IMR-90 (cell line): ENCODE measurements around the gene SEPTIN10. TPM values are rescaled to one million over a fixed set of nuclear protein-coding genes. Genes with fewer than 3 reads are reported as not detected.

ENCODE experiments used
- ATAC-seq: fragments of 200-7000 bp; cut with Tn5 transposase; 2 replicates; pipeline ENCODE4 v1.9.1; 2020; ENCODE audit warnings: low read depth, mild to moderate bottlenecking, moderate library complexity
- BruUV-seq: library from RNA; stranded (reverse); fragments of 400-500 nt; replicated peaks from 2 replicates; lab custom pipeline; 2021; lab: Mats Ljungman, UMichigan
- CTCF ChIA-PET: fragments of 300-600 bp; formaldehyde crosslinking; extraction: SDS; loops from one replicate; lab custom pipeline; 2021; ENCODE audit warnings: antibody characterized with exemption; lab: Yijun Ruan, JAX
- POLR2A ChIA-PET: fragments of 300-600 bp; sonication (Branson Sonifier 250); formaldehyde crosslinking; loops from one replicate; lab custom pipeline; 2022; ENCODE audit warnings: antibody characterized with exemption; ENCODE audit not compliant: unreplicated experiment; lab: Charles Lee
- DNase-seq: peaks from one replicate; pipeline ENCODE4 v3.0.0; 2013
- H2AFZ ChIP-seq: replicated peaks from 2 replicates; pipeline ENCODE3; 2013; ENCODE audit warnings: low read length, mild to moderate bottlenecking; ENCODE audit not compliant: poor library complexity
- H2AK5ac ChIP-seq: 2 replicates; pipeline ENCODE4 v1.6.1; 2013; ENCODE audit warnings: low read depth, low read length, inconsistent platforms
- H2AK9ac ChIP-seq: replicated peaks from 2 replicates; pipeline ENCODE3; 2013; ENCODE audit warnings: mild to moderate bottlenecking, low read depth, low read length, moderate library complexity; ENCODE audit not compliant: poor library complexity
- H2BK120ac ChIP-seq: 2 replicates; pipeline ENCODE4 v1.6.1; 2013; ENCODE audit warnings: low read depth, low read length, inconsistent platforms
- H2BK15ac ChIP-seq: 3 replicates; pipeline ENCODE4 v1.6.1; 2013; ENCODE audit warnings: low read depth, low read length, inconsistent platforms
- H2BK20ac ChIP-seq: 2 replicates; pipeline ENCODE4 v1.6.1; 2013; ENCODE audit warnings: low read depth, mild to moderate bottlenecking, inconsistent platforms, low read length, moderate library complexity
- H2BK5ac ChIP-seq: 2 replicates; pipeline ENCODE4 v1.6.1; 2013; ENCODE audit warnings: mild to moderate bottlenecking, low read depth, low read length, inconsistent platforms; ENCODE audit not compliant: poor library complexity, severe bottlenecking
- H3K14ac ChIP-seq: replicated peaks from 2 replicates; pipeline ENCODE4 v1.6.1; 2013; ENCODE audit warnings: low read depth, low read length, inconsistent platforms
- H3K18ac ChIP-seq: 2 replicates; pipeline ENCODE4 v1.6.1; 2013; ENCODE audit warnings: low read depth, low read length, control low read depth
- H3K23ac ChIP-seq: 2 replicates; pipeline ENCODE4 v1.6.1; 2013; ENCODE audit warnings: low read depth, low read length, inconsistent platforms
- H3K27ac ChIP-seq: 2 replicates; pipeline ENCODE4 v1.5.1; 2013; ENCODE audit warnings: mild to moderate bottlenecking, control low read depth, low read length; ENCODE audit not compliant: insufficient read depth
- H3K27me3 ChIP-seq: 2 replicates; pipeline ENCODE4 v1.6.1; 2013; ENCODE audit warnings: low read length; ENCODE audit not compliant: control insufficient read depth, insufficient read depth
- H3K36me3 ChIP-seq: 2 replicates; pipeline ENCODE4 v1.6.1; 2013; ENCODE audit warnings: low read length, mixed read lengths; ENCODE audit not compliant: control insufficient read depth, insufficient read depth
- H3K4ac ChIP-seq: 2 replicates; pipeline ENCODE4 v1.6.1; 2013; ENCODE audit warnings: low read depth, low read length, inconsistent platforms
- H3K4me1 ChIP-seq: 2 replicates; pipeline ENCODE4 v1.6.1; 2013; ENCODE audit warnings: low read length, mixed read lengths; ENCODE audit not compliant: control insufficient read depth, insufficient read depth
- H3K4me2 ChIP-seq: 2 replicates; pipeline ENCODE4 v1.6.1; 2013; ENCODE audit warnings: low read depth, mild to moderate bottlenecking, control low read depth, low read length, moderate library complexity
- H3K4me3 ChIP-seq: 2 replicates; pipeline ENCODE4 v1.5.1; 2013; ENCODE audit warnings: low read depth, mild to moderate bottlenecking, control low read depth, low read length, moderate library complexity; ENCODE audit not compliant: insufficient read depth
- H3K56ac ChIP-seq: 2 replicates; pipeline ENCODE4 v1.6.1; 2013; ENCODE audit warnings: low read length, inconsistent platforms; ENCODE audit not compliant: insufficient read depth; ENCODE audit errors: extremely low read depth
- H3K79me1 ChIP-seq, 2 experiments: 2 replicates each; pipeline ENCODE4 v1.6.1; 2013; ENCODE audit warnings: low read length in 2 of 2, inconsistent platforms in 1 of 2, low read depth in 1 of 2
- H3K9ac ChIP-seq: 2 replicates; pipeline ENCODE4 v1.6.1; 2013; ENCODE audit warnings: low read depth, low read length, control low read depth
- H3K9me1 ChIP-seq: 2 replicates; pipeline ENCODE4 v1.6.1; 2013; ENCODE audit warnings: low read length, inconsistent platforms; ENCODE audit not compliant: insufficient read depth
- H3K9me3 ChIP-seq: 2 replicates; pipeline ENCODE4 v1.6.1; 2013; ENCODE audit warnings: low read length; ENCODE audit not compliant: control insufficient read depth, insufficient read depth
- H4K20me1 ChIP-seq: 2 replicates; pipeline ENCODE4 v1.6.1; 2013; ENCODE audit warnings: low read length, inconsistent platforms; ENCODE audit not compliant: insufficient read depth
- H4K5ac ChIP-seq: 2 replicates; pipeline ENCODE4 v1.6.1; 2013; ENCODE audit warnings: mild to moderate bottlenecking, low read depth, low read length, control low read depth
- H4K8ac ChIP-seq, 2 experiments: 2 replicates each; pipeline ENCODE4 v1.6.1; 2013; ENCODE audit warnings: low read depth in 2 of 2, low read length in 2 of 2, control low read depth in 1 of 2, inconsistent platforms in 1 of 2
- H4K91ac ChIP-seq: 2 replicates; pipeline ENCODE4 v1.6.1; 2013; ENCODE audit warnings: low read depth, low read length, inconsistent platforms; ENCODE audit not compliant: insufficient read depth
- BHLHE40 ChIP-seq: fragments of 150-350 bp; IDR thresholded peaks from 2 replicates; pipeline ENCODE4 v1.6.1; 2016; ENCODE audit warnings: mild to moderate bottlenecking, low read depth, low read length
- CHD1 ChIP-seq: IDR thresholded peaks from 2 replicates; pipeline ENCODE4 v1.6.1; 2012; ENCODE audit warnings: low read depth, low read length, improper control_type of control experiment
- MAZ ChIP-seq: IDR thresholded peaks from 2 replicates; pipeline ENCODE4 v1.6.1; 2012; ENCODE audit warnings: low read depth, mild to moderate bottlenecking, low read length, improper control_type of control experiment, moderate library complexity, borderline replicate concordance
- NFE2L2 ChIP-seq: fragments of 150-350 bp; IDR thresholded peaks from 2 replicates; pipeline ENCODE4 v1.6.1; 2016; ENCODE audit warnings: low read depth, mild to moderate bottlenecking, low read length
- POLR2A ChIP-seq: IDR thresholded peaks from 2 replicates; pipeline ENCODE4 v1.6.1; 2012; ENCODE audit warnings: mild to moderate bottlenecking, low read depth, low read length
- RAD21 ChIP-seq: IDR thresholded peaks from 2 replicates; pipeline ENCODE4 v1.6.1; 2012; ENCODE audit warnings: low read length, improper control_type of control experiment
- RCOR1 ChIP-seq: IDR thresholded peaks from 2 replicates; pipeline ENCODE4 v1.6.1; 2012; ENCODE audit warnings: mild to moderate bottlenecking, low read length, improper control_type of control experiment; ENCODE audit not compliant: insufficient replicate concordance
- SMC3 ChIP-seq: fragments of 150-350 bp; IDR thresholded peaks from 2 replicates; pipeline ENCODE4 v1.6.1; 2016; ENCODE audit warnings: low read depth, mild to moderate bottlenecking, antibody characterized with exemption, low read length, moderate library complexity
- WGBS, 2 experiments: methylation state at CpG; one replicate each; pipeline versions ENCODE4 v1.1.5 to v1.1.7; 2013; ENCODE audit warnings: missing lambda C conversion rate in 2 of 2; ENCODE audit not compliant: insufficient read length in 1 of 2; ENCODE audit errors: extremely low coverage in 2 of 2; 5-methylcytosine and 5-hydroxymethylcytosine counted together
- dilution Hi-C: fragments of 300-500 bp; cut with HindIII; formaldehyde crosslinking; loops from one replicate; pipeline ENCODE4 v1.14.3; 2018; ENCODE audit warnings: low sequenced_read_pairs; ENCODE audit not compliant: unreplicated experiment
- in situ Hi-C: fragments of 300-500 bp; cut with MboI; formaldehyde crosslinking; loops from 3 replicates; pipeline ENCODE4 v1.14.3; 2019; ENCODE audit warnings: low sequenced_read_pairs, inconsistent platforms, mixed read lengths
- intact Hi-C: fragments of 100-400 bp; cut with micrococcal nuclease; formaldehyde crosslinking; loops from 2 replicates; pipeline ENCODE4 v1.10.0; 2022
- polyA plus RNA-seq, 3 experiments: library from polyadenylated mRNA; depleted of rRNA; stranded (reverse); fragments of >200 nt; gene quantifications; 2 replicates each; pipeline ENCODE4 v1.2.3, GENCODE V29; 2012; ENCODE audit warnings: low replicate concordance in 1 of 3
- total RNA-seq: library from RNA; depleted of rRNA; stranded (reverse); fragments of >200 nt; gene quantifications from 2 replicates; pipeline ENCODE4 v1.2.3, GENCODE V29; 2012

The SEPTIN10 gene
- total and polyA plus RNA-seq, 2 of the 4 experiments (the other 2 are of a cell fraction): 55.4 to 82.6 TPM

GRCh38 chr2:109523121-109523520 is 90.6 kb downstream of the SEPTIN10 start:
- POLR2A ChIA-PET: no interaction called here
- DNase-seq: no peak
- in situ Hi-C loops: no loop called here

More at GRCh38 chr2:109523121-109523520, 90.6 kb downstream of the SEPTIN10 start:
- Histone ChIP-seq H2BK20ac (no peak overlapping the region), H3K56ac (no peak overlapping the region), H3K9ac (no peak overlapping the region), H2AK9ac (no peak overlapping the region), H4K5ac (no peak overlapping the region), H3K27ac (no peak overlapping the region), H3K4me1 (no peaks in the 10 kb centered on the region), H3K4ac (no peak overlapping the region), H3K4me3 (no peak overlapping the region), H3K79me1 (no peaks in the 10 kb centered on the region), H3K9me1 (0 out of 2 replicates have a peak, but pooled peaks cover 3% of the 10 kb centered on the region), H4K8ac (no peak overlapping the region), H2BK15ac (no peak overlapping the region), H4K91ac (no peak overlapping the region), H2BK120ac (no peak overlapping the region), H3K36me3 (no peaks in the 10 kb centered on the region), H3K9me3 (no peaks in the 10 kb centered on the region), H2AFZ (no peak overlapping the region), H4K20me1 (no peaks in the 10 kb centered on the region), H3K27me3 (peaks cover 24% of the 10 kb centered on the region; the same call in 1 of the 2 replicates), H2BK5ac (no peak overlapping the region), H3K4me2 (no peak overlapping the region), H3K18ac (no peak overlapping the region), H3K14ac (no peak overlapping the region), H2AK5ac (no peak overlapping the region), H3K23ac (no peak overlapping the region)
- intact Hi-C loops: no loop called here
- BruUV-seq: no TSS peak
- WGBS, 2 experiments: 100% methylated on average over 1 of the region's 6 CpGs; no CpG with 5 or more reads in 1 of the 2 experiments
- no peak for ATAC-seq
- CTCF ChIA-PET: no interaction called here
- TF ChIP-seq RAD21: no peak
- no peak for TF ChIP-seq RCOR1
- no peak for TF ChIP-seq NFE2L2
- no peak for TF ChIP-seq POLR2A
- no peak for TF ChIP-seq CHD1
- TF ChIP-seq MAZ: no peak
- TF ChIP-seq BHLHE40: no peak
- no peak for TF ChIP-seq SMC3
- dilution Hi-C loops: no loop called here
